ENCODE data around the gene GAS7.
A peak's percentile ranks its signal among the peaks of the same experiment; 100 is the strongest.

GAS7 gene

GRCh38 chr17:10198509-10199249 lies at the start of gene GAS7:
Gene GAS7 (minus strand): TSS chr17:10198606.
- DNase-seq (ENCODE audit: low read depth): peak; percentile 16
- no peak for TF ChIP-seq CTCF (IDR thresholded peaks at IDR 0.05; ENCODE audit: low read length, missing control alignments)

GRCh38 chr17:10247810-10248209 lies 49.4 kb upstream of the GAS7 start:
- no peak for TF ChIP-seq CTCF (IDR thresholded peaks at IDR 0.05; ENCODE audit: low read length, missing control alignments)
- no peak for DNase-seq (ENCODE audit: low read depth)

More at GRCh38 chr17:10198509-10199249, at the start of gene GAS7:
- H3K4me3 ChIP-seq (replicated peaks; ENCODE audit: low read depth, low read length): peak within 1 kb of the TSS; percentile 52

GRCh38 chr17:10243883-10244844 lies 45.8 kb upstream of the GAS7 start:
- TF ChIP-seq CTCF (IDR thresholded peaks at IDR 0.05; ENCODE audit: low read length, missing control alignments): no peak
- DNase-seq (ENCODE audit: low read depth): peak; percentile 68
- H3K4me3 ChIP-seq (replicated peaks; ENCODE audit: low read depth, low read length): no peak overlapping the region

More at GRCh38 chr17:10247810-10248209, 49.4 kb upstream of the GAS7 start:
- H3K4me3 ChIP-seq (replicated peaks; ENCODE audit: low read depth, low read length): no peak overlapping the region

GRCh38 chr17:10241781-10242180 lies 43.4 kb upstream of the GAS7 start:
- no peak overlapping the region for H3K4me3 ChIP-seq (replicated peaks; ENCODE audit: low read depth, low read length)
- no peak for TF ChIP-seq CTCF (IDR thresholded peaks at IDR 0.05; ENCODE audit: low read length, missing control alignments)
- no peak for DNase-seq (ENCODE audit: low read depth)

GRCh38 chr17:10238661-10239060 lies 40.3 kb upstream of the GAS7 start:
- DNase-seq (ENCODE audit: low read depth): no peak
- no peak overlapping the region for H3K4me3 ChIP-seq (replicated peaks; ENCODE audit: low read depth, low read length)
- no peak for TF ChIP-seq CTCF (IDR thresholded peaks at IDR 0.05; ENCODE audit: low read length, missing control alignments)

- H3K4me3 ChIP-seq (replicated peaks; ENCODE audit: low read depth, low read length): no peak overlapping the region
- TF ChIP-seq CTCF (IDR thresholded peaks at IDR 0.05; ENCODE audit: low read length, missing control alignments): no peak
- DNase-seq (ENCODE audit: low read depth): no peak
Observed at GRCh38 chr17:10234033-10234432, 35.6 kb upstream of the GAS7 start.

Measured in fibroblast of pulmonary artery (primary cell).